Measurements from ENCODE around the gene OR2A5. TPM values are rescaled to one million over a fixed set of nuclear protein-coding genes. Genes with fewer than 3 reads are reported as not detected.

Gene OR2A5
- total RNA-seq, 6 donors from 2014 or later: not detected

DNA sequence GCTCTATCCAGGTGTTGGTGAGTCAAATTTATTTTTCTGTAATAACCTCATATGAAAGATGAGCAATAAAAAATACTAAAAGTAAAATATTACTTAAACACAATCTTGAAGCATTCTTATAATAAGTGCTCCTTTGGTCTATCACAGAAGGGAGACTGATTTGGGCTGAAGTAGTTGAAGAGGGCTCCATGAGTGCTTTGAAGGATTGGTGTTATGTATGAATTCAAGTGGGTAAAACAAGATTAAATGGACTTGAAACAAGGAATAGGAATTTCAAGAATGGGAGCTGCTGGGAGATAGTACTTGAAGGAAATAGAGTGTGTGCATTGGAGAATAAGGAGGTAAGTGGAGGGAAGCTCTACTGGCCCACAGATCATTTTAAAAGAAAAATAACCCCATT lies 53.3 kb downstream of the OR2A5 start:
- Histone ChIP-seq H3K27ac (no peak overlapping the region), H3K27me3 (no peaks in the 10 kb centered on the region), H3K9me3 (no peaks in the 10 kb centered on the region), H3K36me3 (no peaks in the 10 kb centered on the region), H3K4me3 (no peak overlapping the region), H3K4me1 (no peaks in the 10 kb centered on the region)
- no peak for TF ChIP-seq POLR2AphosphoS5 (IDR thresholded peaks at IDR 0.05)
- TF ChIP-seq, protein P1, sequence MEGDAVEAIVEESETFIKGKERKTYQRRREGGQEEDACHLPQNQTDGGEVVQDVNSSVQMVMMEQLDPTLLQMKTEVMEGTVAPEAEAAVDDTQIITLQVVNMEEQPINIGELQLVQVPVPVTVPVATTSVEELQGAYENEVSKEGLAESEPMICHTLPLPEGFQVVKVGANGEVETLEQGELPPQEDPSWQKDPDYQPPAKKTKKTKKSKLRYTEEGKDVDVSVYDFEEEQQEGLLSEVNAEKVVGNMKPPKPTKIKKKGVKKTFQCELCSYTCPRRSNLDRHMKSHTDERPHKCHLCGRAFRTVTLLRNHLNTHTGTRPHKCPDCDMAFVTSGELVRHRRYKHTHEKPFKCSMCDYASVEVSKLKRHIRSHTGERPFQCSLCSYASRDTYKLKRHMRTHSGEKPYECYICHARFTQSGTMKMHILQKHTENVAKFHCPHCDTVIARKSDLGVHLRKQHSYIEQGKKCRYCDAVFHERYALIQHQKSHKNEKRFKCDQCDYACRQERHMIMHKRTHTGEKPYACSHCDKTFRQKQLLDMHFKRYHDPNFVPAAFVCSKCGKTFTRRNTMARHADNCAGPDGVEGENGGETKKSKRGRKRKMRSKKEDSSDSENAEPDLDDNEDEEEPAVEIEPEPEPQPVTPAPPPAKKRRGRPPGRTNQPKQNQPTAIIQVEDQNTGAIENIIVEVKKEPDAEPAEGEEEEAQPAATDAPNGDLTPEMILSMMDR (IDR thresholded peaks at IDR 0.05): no peak
- TF ChIP-seq EP300 (IDR thresholded peaks at IDR 0.05): no peak
- no peak for TF ChIP-seq POLR2A (IDR thresholded peaks at IDR 0.05)
- no peak for DNase-seq
- ATAC-seq (ENCODE audit: low FRiP score in 2 of 2): no peak

DNA sequence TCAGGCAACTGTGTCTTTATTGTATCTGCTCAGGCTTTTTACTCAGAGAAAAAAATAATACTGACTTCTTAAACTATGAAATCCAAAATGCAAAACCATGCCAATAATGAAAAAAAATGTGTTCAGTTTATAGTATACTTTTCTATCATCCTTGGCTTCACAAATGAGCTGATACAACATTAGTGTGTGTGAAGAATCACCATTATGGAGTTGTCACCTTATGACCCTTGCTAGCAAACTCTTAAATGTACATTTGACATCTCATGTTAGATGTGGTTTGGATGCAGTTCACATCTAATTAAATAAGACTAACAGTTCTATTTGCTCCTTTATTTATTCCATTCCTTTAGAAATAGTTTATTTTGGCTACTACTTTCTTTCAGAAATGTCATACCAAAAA lies 56.5 kb downstream of the OR2A5 start:
- DNase-seq (no peak), ATAC-seq (ENCODE audit: low FRiP score in 2 of 2) (no peak)
- Histone ChIP-seq H3K27ac (no peak overlapping the region), H3K27me3 (no peaks in the 10 kb centered on the region), H3K9me3 (no peaks in the 10 kb centered on the region), H3K4me3 (no peak overlapping the region), H3K4me1 (no peaks in the 10 kb centered on the region), H3K36me3 (no peaks in the 10 kb centered on the region)
- no peak for TF ChIP-seq POLR2AphosphoS5 (IDR thresholded peaks at IDR 0.05)
- no peak for TF ChIP-seq EP300 (IDR thresholded peaks at IDR 0.05)
- TF ChIP-seq POLR2A (IDR thresholded peaks at IDR 0.05): no peak

Small RNAs within 50 kb of the gene (small RNA-seq; reads per million reads assigned to genes)
- 0 reads per million in 4 donors for gene OR2A41P

Other genes starting within 250 kb of the OR2A5 start
- 10 to 100 TPM; 17.8 to 40.1 (median 26.5) TPM for gene TCAF1, start 146.8 kb upstream of the OR2A5 start, total RNA-seq
- gene OR2F2, start 113.7 kb upstream of the OR2A5 start, total RNA-seq: not detected
- gene OR2F1, start 94.1 kb upstream of the OR2A5 start, total RNA-seq: not detected
- gene OR6B1, start 48.6 kb upstream of the OR2A5 start, total RNA-seq: not detected
- gene OR2A25, start 20.9 kb downstream of the OR2A5 start, total RNA-seq: not detected
- not detected for gene OR2A12, start 37.3 kb downstream of the OR2A5 start, total RNA-seq
- not detected for gene OR2A2, start 60.6 kb downstream of the OR2A5 start, total RNA-seq
- gene OR2A14, start 74.2 kb downstream of the OR2A5 start, total RNA-seq: not detected
- 10 to 100 TPM in 2 of 6 donors, 1 to 10 TPM in 4; 3.0 to 19.2 (median 7.3) TPM for gene CTAGE4, start 134.5 kb downstream of the OR2A5 start, total RNA-seq
- gene ARHGEF35, start 146.9 kb downstream of the OR2A5 start, total RNA-seq: 10 to 100 TPM in 2 of 6 donors, 1 to 10 TPM in 4; 3.9 to 21.3 (median 8.3) TPM
- under 1 TPM in 3 of 6 donors, not detected in 3; 0.09 to 0.46 (median 0.10) TPM for gene OR2A42, start 190.7 kb downstream of the OR2A5 start, total RNA-seq
- 10 to 100 TPM in 1 of 6 donors, 1 to 10 TPM in 5; 4.5 to 12.0 (median 8.2) TPM for gene OR2A7, start 215.8 kb downstream of the OR2A5 start, total RNA-seq
- gene CTAGE8, start 220.3 kb downstream of the OR2A5 start, total RNA-seq: 1 to 10 TPM in 5 of 6 donors, not detected in 1; 1.5 to 7.3 (median 2.5) TPM